Activated T-cell treated with anti-CD3 and anti-CD28 coated beads for 1 hour (primary cell): Measurements from ENCODE around the gene FYN.
A peak's percentile ranks its signal among the peaks of the same experiment; 100 is the strongest.

Source experiments
- DNase-seq: peaks from one replicate; pipeline ENCODE4 v3.0.0-alpha.2; 2020; ENCODE audit warnings: low read depth

The FYN gene

DNA sequence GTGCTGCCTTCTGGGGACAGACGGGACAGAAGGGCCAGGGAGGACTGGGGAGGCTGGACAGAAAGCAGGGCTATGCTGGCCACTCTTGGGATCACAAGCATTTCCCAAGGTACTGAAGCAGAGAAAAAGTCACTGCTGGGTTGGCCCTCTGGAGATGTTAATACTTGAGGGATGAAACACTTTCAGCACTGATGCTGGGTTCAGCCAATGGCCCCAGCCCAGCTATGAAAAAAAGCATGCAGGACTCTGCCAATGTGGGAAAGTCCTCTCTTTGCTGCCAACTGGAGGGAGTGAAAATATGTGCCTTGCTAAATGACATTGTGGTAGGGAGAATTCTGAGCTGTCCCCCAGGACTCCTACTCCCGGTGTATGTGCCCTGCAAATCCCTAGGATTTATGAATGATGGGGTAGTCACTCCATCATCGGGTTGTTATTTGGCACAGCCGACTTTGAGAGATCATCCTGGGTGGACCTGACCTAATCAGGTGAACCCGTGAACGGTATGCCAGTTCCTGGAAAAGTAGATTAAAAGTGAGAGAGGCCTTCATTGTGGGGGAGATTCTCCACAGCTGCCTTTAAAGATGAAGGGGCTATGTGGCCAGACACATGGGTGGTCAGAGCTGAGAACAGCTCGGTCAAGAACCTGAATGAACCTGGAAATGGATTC, 147.7 kb downstream of the FYN start:
- no peak for DNase-seq

DNA sequence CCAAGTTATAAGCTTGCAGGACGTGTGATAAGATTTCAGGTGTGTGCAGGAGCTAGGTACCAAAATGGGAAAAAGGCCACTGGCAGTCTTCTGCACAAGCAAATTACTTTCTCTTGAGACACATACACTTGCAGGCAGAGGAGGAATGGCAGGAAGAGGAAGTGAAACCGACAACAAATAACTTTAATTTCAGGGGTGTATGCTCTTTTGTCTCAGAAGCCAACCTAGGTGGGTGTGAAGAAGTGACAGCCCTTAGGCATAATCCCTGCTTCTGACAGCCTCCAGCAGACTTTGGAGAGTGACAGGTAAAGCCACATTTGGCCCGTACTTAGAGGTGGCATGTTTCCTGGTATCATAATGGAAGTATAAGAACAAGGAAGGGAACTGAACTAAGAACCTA, 148.7 kb downstream of the FYN start:
- no peak for DNase-seq

DNA sequence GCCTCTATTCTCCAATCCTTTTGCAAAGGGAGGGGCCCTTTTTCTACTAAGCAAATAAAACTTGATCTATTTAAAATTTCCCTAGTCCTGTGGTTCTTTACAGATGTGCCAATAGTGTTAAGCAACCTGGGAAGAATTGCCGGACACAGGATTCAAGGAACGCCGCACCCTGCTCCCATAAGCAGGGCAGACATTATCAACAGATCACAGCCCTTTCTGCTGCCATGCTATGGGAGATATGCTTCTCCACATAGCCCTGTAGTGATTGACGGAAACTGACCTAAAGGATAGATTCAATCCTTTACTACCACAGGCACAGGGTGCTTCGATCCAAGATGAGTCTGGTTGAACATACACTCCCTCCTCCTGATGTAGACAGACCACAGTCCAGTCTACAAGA, 149.2 kb downstream of the FYN start:
- DNase-seq, result no peak

- no peak for DNase-seq
These were observed 149.8 kb downstream of the FYN start for GRCh38 chr6:111723412-111723970.

GRCh38 chr6:111722179-111722731, 151.0 kb downstream of the FYN start:
- DNase-seq, result no peak

DNA sequence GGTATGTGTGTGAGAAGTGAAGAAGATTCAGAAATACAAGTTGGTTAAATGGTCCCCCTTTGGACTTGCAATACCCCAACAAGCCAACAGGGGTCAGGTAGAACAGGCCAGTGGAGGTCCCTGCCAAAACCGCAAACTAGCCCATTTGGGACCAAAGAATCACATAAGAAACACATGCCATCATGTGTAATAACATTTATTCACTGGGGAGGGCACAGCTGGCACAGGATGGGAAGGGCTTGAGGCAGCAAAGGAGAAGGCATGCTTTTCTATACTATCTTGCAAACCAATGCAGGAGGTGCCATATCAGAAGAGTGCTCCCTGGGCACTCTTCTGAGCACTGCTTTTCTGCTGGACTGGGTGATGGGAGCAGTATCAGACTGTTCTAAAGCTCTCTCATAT, 151.5 kb downstream of the FYN start:
- DNase-seq, result peak; percentile 27

DNA sequence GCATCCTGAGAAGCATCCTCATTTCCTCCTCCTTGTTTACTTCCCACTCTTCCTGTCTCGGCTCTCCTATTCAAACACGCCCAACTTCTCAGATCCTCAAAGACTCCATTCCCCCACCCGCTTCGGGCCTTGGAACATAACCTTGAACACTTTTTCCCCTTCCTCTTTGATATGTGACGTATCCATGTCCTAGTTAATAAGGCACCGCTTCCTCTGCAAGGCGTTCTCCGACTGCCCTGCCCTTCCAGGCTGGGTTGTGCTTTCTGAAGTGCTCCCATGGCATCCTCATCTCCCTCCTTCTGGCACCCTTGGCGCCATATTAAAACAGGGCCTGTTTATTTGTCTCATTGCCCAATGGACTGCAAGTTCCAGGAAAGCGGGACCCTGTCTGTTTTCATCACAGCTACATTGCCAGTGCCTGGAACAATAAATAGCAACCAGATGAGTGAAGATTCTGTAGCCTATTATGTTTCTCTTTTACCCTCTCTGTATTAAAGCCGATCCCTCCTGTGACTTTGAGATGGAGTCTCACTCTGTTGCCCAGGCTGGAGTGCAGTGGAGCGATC, 152.2 kb downstream of the FYN start:
- DNase-seq, result no peak

DNA sequence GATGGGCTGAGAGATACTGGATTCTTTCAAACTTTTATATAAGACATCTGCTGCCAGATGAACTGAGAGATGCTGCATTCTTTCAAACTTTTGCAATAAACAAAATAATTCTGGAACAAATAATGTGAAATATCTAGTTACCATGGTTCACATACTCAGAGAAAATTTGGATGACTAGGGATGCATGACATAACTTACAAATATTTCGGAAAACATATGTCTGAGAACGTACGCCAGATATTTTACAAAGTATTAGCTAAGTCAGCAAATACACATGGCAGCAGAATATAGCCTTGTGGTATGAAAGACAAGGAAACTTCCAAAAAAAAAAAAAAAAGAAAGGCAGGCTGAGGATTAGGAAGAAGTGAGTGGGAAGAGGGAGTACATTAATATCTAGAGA, 154.3 kb downstream of the FYN start:
- no peak for DNase-seq

GRCh38 chr6:111718326-111718725, 154.9 kb downstream of the FYN start:
- DNase-seq, result no peak

GRCh38 chr6:111717621-111718020, 155.6 kb downstream of the FYN start:
- no peak for DNase-seq

DNA sequence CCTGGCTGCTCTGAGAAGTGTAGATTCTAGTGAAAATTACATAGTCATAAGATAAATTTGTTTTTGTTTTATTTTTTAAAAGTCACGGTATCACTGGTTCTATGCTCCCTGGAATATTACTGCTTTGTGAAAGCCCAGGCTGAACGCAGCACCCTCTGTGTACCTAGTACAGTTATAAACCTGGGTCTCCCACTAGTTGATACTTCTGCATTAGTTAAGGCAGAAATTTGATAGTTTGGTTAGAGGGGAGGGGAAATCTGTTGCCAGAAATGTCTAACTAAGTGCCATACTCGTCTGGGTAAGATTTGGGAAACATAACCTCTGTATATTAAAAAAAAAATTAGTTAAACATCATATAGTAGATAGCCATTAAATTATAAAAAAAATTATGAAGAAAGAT, 156.9 kb downstream of the FYN start:
- no peak for DNase-seq

- DNase-seq, result no peak
These were observed 157.9 kb downstream of the FYN start for GRCh38 chr6:111715321-111715720.

GRCh38 chr6:111714416-111715270, 158.6 kb downstream of the FYN start:
- no peak for DNase-seq

DNA sequence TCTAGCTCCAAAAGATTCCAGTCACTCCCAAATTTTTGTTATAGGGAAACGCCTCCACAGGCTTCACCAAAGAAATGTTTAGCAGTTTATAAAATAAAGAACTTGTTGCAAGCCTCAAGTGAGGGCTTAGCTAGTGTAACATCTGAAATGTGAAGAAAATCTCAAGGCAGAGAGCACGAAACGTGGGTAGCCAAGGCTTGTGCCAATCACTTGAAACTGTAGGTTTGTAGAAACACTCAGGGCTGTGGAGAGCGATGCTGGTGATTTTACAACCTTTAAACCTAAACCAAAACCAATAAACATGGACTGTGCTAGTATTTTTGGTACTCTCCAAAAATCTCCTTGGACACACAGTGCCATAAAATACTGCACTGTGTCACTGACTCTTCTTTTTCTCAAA, 159.4 kb downstream of the FYN start:
- DNase-seq, result no peak

DNA sequence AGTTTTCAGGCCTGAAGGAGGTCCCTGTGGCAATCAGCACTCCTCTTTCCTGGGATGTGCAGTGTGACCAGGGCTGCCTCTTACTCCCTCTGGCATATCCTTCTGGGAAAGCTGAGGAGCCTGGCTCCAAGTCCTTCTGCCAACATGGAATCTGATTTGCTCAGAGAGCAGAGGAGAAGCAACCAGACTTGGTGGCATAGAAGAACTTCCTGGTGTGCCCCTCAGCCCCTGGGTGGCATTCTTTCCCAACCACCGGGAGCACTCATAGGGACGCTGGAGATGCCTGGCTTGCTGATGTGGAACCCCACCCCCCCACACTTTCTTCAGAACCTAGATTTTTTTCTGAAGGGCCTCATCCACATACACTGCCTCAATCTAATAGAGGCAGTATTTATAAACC, 160.0 kb downstream of the FYN start:
- DNase-seq, result no peak

GRCh38 chr6:111711984-111712752, 161.1 kb downstream of the FYN start:
- no peak for DNase-seq

- no peak for DNase-seq
These were observed 161.8 kb downstream of the FYN start for GRCh38 chr6:111711476-111711875.

DNA sequence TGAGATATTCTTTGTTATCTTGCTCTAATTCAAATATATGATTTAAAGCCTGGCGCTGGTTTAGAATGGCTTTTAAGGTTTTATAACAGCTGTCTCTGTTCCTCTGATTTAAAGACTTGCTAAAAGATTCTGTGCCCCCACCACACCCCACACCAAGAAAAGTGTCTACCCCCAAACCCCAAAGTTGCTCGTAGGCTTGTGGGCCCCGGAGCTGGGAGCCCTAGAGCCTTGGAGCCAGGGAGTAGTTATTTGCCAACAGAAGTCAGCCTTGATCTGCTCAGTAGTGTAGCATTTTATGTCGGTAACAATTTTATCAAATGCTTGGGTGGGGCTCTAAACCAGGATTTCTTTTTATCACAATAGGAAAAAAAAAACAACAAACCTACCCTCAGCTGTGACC, 162.3 kb downstream of the FYN start:
- no peak for DNase-seq

DNA sequence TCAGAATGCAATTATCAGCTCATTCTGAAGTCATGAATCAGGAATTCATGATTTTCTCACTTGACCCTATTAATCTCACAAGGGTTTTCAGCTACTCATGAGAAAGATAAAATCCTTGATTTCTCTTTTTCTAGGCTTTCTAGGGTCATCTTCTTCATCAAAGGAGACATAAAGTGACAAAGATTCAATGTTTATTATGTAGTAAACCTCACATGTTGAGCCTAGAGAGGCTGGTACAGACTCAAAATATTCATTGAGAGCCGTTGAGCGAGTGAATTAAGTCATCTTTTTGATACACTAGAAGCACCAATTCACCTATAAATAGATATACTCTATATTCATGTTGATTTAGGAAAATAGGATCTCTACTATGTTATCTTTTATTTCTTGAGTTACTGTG, 162.8 kb downstream of the FYN start:
- DNase-seq, result no peak

DNA sequence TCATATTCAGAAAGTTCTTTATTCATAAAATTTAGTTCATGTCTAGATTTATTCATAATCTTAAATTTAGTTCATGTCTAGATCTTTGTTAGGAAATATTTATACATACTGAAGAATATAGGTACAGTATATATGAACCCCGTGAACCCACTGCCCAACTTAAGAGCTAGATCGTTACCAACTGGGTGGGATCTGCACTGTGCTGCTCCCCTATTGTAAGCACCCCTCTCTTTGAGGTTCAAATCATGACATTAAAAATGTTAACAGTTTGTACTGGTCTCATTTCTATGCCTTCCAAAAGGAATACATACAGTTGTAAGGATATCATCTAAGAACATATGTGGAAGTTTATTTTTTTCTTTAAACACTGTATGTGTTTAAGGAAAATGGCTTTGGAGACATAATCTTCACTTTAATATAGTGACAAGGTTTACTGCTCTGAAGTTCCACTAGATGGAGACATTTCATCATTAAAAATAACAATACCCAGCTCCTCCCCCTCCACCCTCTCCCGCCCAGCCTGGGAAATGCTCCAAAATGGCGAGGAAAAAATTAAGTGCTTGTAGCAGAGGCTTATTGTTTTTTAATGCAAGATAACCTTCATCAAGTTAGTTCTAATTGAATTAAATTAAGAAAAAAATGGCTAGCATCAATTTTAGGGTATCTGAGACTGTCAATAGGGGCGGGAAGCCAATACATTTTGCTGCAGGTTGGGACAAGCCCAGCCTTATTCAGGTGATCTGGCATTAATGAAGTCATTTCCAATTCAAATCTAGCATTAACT, 163.4 kb downstream of the FYN start:
- peak; percentile 34 for DNase-seq

DNA sequence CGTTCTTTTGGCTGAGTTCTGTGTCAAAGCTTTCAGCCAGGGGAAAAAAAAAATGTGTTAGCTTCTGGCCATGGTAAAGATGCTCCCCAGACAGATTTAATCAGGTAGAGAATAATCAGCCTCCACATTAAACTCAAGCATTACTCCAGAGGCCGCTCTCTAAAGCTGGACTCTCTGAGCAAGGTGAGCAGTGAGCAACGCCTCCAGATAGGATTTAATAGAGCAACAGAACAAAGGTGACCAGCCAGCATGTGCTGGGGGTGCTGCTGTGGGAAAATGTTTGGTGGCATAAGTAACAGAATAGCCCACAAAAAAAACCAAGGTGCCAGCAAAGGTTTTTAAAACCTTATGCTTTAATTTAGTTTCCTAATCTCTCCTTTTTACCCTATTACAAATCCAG, 164.1 kb downstream of the FYN start:
- DNase-seq, result no peak
